ENCODE data around the gene AANAT.

The AANAT gene

DNA sequence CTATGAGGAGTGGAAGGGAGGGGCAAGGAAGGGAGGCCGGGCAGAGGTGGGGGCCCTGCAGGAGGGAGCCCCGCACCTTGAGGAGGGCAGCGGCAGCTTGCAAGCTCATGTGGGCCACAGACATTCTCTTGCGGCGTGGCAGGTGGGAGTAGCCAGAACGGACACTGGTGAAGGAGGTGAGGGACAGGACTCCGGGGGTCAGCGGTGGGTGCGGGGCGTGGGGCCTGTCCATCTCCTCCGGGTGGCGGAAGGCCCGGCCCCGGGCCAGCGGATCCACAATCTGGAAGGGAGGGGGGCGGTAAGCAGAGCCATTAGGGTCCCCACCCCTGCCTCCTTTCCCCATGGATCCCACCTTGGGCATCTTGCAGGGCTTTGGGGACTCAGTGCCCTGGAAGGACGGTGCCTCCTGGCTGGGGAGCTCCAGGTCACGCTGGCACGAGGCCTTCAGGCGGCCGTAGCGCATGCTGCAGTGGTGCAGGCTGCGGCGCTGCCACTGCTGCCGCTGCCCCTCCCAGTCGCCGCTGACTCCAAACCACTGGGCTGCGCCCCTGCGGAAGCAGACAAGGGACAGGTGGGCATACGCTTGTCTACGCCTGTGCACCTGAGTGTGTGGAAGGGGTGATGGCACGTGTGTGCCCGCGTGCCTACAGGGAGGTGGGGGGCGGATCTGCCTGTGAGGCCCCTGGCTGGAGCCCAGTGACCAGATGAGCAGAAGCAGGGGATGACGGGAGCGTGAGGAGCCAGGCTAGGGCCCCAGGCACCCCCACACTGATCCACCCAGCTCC is 11.5 kb downstream of the AANAT start:
- Histone ChIP-seq H3K27ac (ENCODE audit: extremely low read depth, low read depth, low read length) (no peak overlapping the region), H3K36me3 (ENCODE audit: control insufficient read depth in 2 of 2, insufficient read depth in 1 of 2, low read length in 2 of 2) (no peaks in the 10 kb centered on the region), H3K4me3 (ENCODE audit: low read depth, low read length) (no peak overlapping the region), H3K9me3 (ENCODE audit: control insufficient read depth, insufficient read depth, low read depth, low read length) (no peaks in the 10 kb centered on the region), H3K4me1 (ENCODE audit: control insufficient read depth, insufficient read depth, low read length) (no peaks in the 10 kb centered on the region)
- POLR2A ChIA-PET = no interaction called here
- TF ChIP-seq IKZF3 (tag by site-specific recombination; IDR thresholded peaks at IDR 0.05) (no peak), GLIS2 (tag by site-specific recombination; IDR thresholded peaks at IDR 0.05) (peak; percentile 25; the same call in 1 of the 2 replicates)
- CTCF ChIA-PET = interaction anchor here (1.5 to 4.2 kb wide), 3 partner anchors 12 to 25 kb away, joined by 4 to 24 read pairs (median 6); partner anchors contain the start of gene AANAT

DNA sequence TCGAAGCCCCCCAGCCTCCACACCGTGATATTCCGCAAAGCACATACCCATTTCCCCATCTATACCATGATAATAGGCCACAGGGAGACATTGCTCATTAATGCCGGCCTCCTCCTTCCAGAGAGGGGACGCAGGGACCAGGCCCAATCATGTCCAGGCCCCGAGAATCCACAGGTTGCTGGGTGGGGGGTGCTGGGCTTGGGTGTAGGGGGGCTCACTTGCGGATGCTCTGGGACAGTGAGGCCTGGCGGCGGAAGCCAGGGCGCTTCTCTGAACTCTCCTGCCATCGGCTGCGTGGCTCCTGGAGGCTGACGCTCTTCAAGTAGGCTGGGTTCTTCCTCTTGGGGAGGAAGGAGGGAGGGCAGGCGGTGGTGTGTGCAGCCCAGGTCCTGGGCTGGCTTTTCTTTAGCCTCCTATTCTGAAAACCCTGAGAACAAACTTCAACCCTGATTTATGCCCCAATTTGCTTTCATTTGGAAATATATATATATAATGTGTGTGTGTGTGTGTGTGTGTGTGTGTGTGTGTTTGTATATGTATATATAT is 12.2 kb downstream of the AANAT start:
- CTCF ChIA-PET = interaction anchor here (1.5 kb wide), 1 partner anchor 25 kb away, joined by 4 read pairs; no protein-coding TSS in a partner anchor
- no peaks in the 10 kb centered on the region for H3K36me3 ChIP-seq (ENCODE audit: control insufficient read depth in 2 of 2, insufficient read depth in 1 of 2, low read length in 2 of 2)
- no peak overlapping the region for H3K4me3 ChIP-seq (ENCODE audit: low read depth, low read length)
- no peaks in the 10 kb centered on the region for H3K9me3 ChIP-seq (ENCODE audit: control insufficient read depth, insufficient read depth, low read depth, low read length)
- H3K27ac ChIP-seq (ENCODE audit: extremely low read depth, low read depth, low read length) = no peak overlapping the region
- POLR2A ChIA-PET = no interaction called here
- no peak for TF ChIP-seq YY2 (tag by site-specific recombination; IDR thresholded peaks at IDR 0.05)
- no peak for TF ChIP-seq ZNF514 (tag by site-specific recombination; IDR thresholded peaks at IDR 0.05)
- no peak for TF ChIP-seq ZFP37 (tag by site-specific recombination; IDR thresholded peaks at IDR 0.05)
- no peak for TF ChIP-seq ZNF449 (tag by site-specific recombination; IDR thresholded peaks at IDR 0.05)
- TF ChIP-seq FEZF1 (tag by site-specific recombination; IDR thresholded peaks at IDR 0.05) = no peak
- TF ChIP-seq ZNF133 (tag by site-specific recombination; IDR thresholded peaks at IDR 0.05) = no peak
- no peak for TF ChIP-seq SP2 (tag by site-specific recombination; IDR thresholded peaks at IDR 0.05)
- no peak for TF ChIP-seq ZNF48 (tag by site-specific recombination; IDR thresholded peaks at IDR 0.05)
- no peak for TF ChIP-seq ZNF433 (tag by site-specific recombination; IDR thresholded peaks at IDR 0.05; ENCODE audit: low read depth)
- no peak for TF ChIP-seq SP7 (tag by site-specific recombination; IDR thresholded peaks at IDR 0.05)
- TF ChIP-seq SCRT2 (tag by site-specific recombination; IDR thresholded peaks at IDR 0.05) = peak; percentile 81
- TF ChIP-seq SCRT1 (tag by site-specific recombination; IDR thresholded peaks at IDR 0.05; ENCODE audit: borderline replicate concordance) = peak; percentile 65
- TF ChIP-seq, protein P1, sequence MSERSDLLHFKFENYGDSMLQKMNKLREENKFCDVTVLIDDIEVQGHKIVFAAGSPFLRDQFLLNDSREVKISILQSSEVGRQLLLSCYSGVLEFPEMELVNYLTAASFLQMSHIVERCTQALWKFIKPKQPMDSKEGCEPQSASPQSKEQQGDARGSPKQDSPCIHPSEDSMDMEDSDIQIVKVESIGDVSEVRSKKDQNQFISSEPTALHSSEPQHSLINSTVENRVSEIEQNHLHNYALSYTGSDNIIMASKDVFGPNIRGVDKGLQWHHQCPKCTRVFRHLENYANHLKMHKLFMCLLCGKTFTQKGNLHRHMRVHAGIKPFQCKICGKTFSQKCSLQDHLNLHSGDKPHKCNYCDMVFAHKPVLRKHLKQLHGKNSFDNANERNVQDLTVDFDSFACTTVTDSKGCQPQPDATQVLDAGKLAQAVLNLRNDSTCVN (tag by site-specific recombination; optimal IDR thresholded peaks at IDR 0.05) = no peak
- no peak for TF ChIP-seq EGR2 (tag by site-specific recombination; IDR thresholded peaks at IDR 0.05; ENCODE audit: low read depth)
- H3K4me1 ChIP-seq (ENCODE audit: control insufficient read depth, insufficient read depth, low read length) = no peaks in the 10 kb centered on the region

DNA sequence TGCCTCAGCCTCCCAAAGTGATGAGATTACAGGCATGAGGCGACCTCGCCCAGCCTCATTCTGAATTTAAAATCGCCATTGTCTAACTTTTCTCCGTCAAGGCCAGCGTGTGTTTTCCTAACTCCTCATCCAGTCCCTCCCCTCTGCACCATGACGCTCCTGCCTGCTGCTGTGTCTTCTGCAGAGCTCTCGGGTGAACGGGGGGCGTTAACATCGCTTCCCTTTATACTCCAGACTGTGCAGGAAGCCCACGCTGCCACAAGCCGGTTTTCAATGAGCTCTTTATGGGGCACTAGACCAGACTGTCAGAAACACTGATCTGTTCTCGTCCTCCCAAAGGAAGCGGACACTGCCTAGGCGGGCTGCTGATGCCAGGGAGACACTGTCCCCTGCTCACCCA is 13.2 kb downstream of the AANAT start:
- TF ChIP-seq ZNF18 (tag by site-specific recombination; IDR thresholded peaks at IDR 0.05) (no peak), ZNF747 (tag by site-specific recombination; IDR thresholded peaks at IDR 0.05) (no peak), ZNF549 (tag by site-specific recombination; IDR thresholded peaks at IDR 0.05) (no peak), ZNF184 (tag by site-specific recombination; IDR thresholded peaks at IDR 0.05) (no peak), ZBTB1 (tag by site-specific recombination; IDR thresholded peaks at IDR 0.05) (no peak), ZNF174 (tag by site-specific recombination; IDR thresholded peaks at IDR 0.05) (no peak)
- Histone ChIP-seq H3K9me3 (ENCODE audit: control insufficient read depth, insufficient read depth, low read depth, low read length) (no peaks in the 10 kb centered on the region), H3K27ac (ENCODE audit: extremely low read depth, low read depth, low read length) (no peak overlapping the region), H3K4me1 (ENCODE audit: control insufficient read depth, insufficient read depth, low read length) (no peaks in the 10 kb centered on the region), H3K4me3 (ENCODE audit: low read depth, low read length) (no peak overlapping the region), H3K36me3 (ENCODE audit: control insufficient read depth in 2 of 2, insufficient read depth in 1 of 2, low read length in 2 of 2) (no peaks in the 10 kb centered on the region)
- ChIA-PET POLR2A (interaction anchor here (0.9 kb wide), 1 partner anchor 21 kb away, joined by 3 read pairs; no protein-coding TSS in a partner anchor), CTCF (interaction anchor here (0.7 to 1.5 kb wide), 3 partner anchors 13 to 66 kb away, joined by 3 to 4 read pairs (median 3); no protein-coding TSS in a partner anchor)

Measured in HEK293 (cell line).